Vagina (tissue), 2 donors: Measurements from ENCODE around the gene CAPNS1. TPM values are rescaled to one million over a fixed set of nuclear protein-coding genes. Genes with fewer than 3 reads are reported as not detected.

Source experiments
- DNase-seq, 2 donors: peaks; one replicate each; pipeline ENCODE4 v3.0.0-alpha.2; 2017; ENCODE audit errors: extremely low spot score in 2 of 2
- H3K27ac ChIP-seq: fragments of 200-600 bp; sonication (generic); one replicate; pipeline ENCODE4 v1.5.1; 2019
- H3K27me3 ChIP-seq: fragments of 200-600 bp; sonication (generic); one replicate; pipeline ENCODE4 v1.5.1; 2019
- H3K36me3 ChIP-seq, 2 donors: fragments of 200-600 bp; sonication (generic); one replicate each; pipeline ENCODE4 v1.5.1; 2017 to 2019
- H3K4me1 ChIP-seq: fragments of 200-600 bp; sonication (generic); one replicate; pipeline ENCODE4 v1.5.1; 2019
- H3K4me3 ChIP-seq, 2 donors: fragments of 200-600 bp; sonication (generic); 1 replicate in 1 of 2; 2 replicates in 1 of 2; pipeline ENCODE4 v1.5.1; 2016 to 2019
- H3K9me3 ChIP-seq: fragments of 200-600 bp; sonication (generic); one replicate; pipeline ENCODE4 v1.5.1; 2019
- POLR2A ChIP-seq, 2 donors: fragments of 450-650 bp; IDR thresholded peaks; one replicate each; pipeline ENCODE4 v1.6.1; 2017; ENCODE audit warnings: antibody characterized with exemption in 2 of 2, mild to moderate bottlenecking in 2 of 2, moderate library complexity in 2 of 2
- POLR2AphosphoS5 ChIP-seq, 2 donors: sonication (generic); formaldehyde crosslinking; IDR thresholded peaks; one replicate each; pipeline ENCODE4 v1.9.0; 2017; ENCODE audit warnings: antibody characterized with exemption in 2 of 2, mild to moderate bottlenecking in 2 of 2, low read depth in 1 of 2; ENCODE audit not compliant: insufficient read depth in 1 of 2
- intact Hi-C: fragments of 100-400 bp; cut with DNase I; formaldehyde crosslinking; loops from one replicate; pipeline ENCODE4 v1.15.1; 2023
- total RNA-seq: library from RNA; depleted of rRNA; stranded (reverse); fragments of >200 nt; gene quantifications from one replicate; pipeline ENCODE4 v1.2.3, GENCODE V29; 2016
- TF ChIP-seq, protein P1 (sequence below), 3 experiments: fragments of 450-650 bp in 2 of 3; fragments of 200-600 bp in 1 of 3; sonication (generic) in 1 of 3; IDR thresholded peaks; one replicate each; pipeline ENCODE4 v1.5.1; 2017 to 2019; ENCODE audit warnings: antibody characterized with exemption in 3 of 3, mild to moderate bottlenecking in 2 of 3, moderate library complexity in 2 of 3

Gene CAPNS1
- 181 TPM for total RNA-seq

DNA sequence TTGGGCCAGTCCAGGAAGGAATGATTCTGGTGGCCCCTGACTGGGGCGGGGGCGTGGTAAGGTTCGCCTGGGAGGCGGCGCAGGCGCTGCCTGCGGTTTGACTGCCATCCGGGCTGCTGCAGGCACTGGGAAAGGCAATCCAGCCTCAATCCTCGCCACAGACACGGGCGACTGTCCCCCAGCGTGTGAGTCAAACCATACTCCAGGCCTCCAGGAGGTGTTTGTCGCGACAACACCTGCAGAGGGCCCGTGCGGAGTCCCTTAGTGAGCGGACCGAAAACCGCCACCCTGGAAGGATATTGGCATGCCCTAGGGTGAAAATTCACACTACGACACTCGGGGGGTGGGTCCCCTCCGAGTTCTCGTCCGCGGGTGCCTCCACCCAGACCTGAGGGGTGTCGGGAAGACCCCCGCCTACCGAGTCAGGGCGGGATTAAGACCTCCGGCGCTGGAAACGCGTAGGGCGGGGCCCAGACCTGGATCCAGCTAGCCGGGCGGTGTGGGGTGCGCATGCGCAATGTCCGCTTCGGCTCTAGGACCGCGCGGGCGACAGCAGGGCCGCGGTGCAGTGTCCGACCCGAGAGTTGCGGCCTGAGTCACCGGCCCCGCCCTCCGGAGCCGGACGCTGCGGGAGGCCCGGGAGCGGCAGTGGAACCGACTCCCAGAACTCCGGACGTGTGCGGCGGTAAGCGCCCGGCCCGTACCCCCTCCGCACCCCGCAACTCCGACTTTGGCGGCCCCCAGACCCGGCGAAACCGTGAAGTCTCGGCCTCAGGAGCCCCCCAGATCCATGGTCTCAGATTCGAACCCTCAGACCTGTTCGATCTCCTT is at the start of gene CAPNS1:
Gene CAPNS1, plus strand, starts transcription at position 594 of the 831 bp plus-strand sequence. CDS start 946 bp downstream, outside the sequence.
- H3K27me3 ChIP-seq, result no peaks in the 10 kb centered on the region
- DNase-seq, result peak in 1 of 2 donors; percentile 94
- peaks cover 0 to 21% of the 10 kb centered on the region in 2 donors for H3K36me3 ChIP-seq
- peaks cover 34% of the 10 kb centered on the region for H3K4me1 ChIP-seq
- TF ChIP-seq POLR2A (IDR thresholded peaks at IDR 0.05), result peak; percentile 60 to 96
- TF ChIP-seq, protein P1, sequence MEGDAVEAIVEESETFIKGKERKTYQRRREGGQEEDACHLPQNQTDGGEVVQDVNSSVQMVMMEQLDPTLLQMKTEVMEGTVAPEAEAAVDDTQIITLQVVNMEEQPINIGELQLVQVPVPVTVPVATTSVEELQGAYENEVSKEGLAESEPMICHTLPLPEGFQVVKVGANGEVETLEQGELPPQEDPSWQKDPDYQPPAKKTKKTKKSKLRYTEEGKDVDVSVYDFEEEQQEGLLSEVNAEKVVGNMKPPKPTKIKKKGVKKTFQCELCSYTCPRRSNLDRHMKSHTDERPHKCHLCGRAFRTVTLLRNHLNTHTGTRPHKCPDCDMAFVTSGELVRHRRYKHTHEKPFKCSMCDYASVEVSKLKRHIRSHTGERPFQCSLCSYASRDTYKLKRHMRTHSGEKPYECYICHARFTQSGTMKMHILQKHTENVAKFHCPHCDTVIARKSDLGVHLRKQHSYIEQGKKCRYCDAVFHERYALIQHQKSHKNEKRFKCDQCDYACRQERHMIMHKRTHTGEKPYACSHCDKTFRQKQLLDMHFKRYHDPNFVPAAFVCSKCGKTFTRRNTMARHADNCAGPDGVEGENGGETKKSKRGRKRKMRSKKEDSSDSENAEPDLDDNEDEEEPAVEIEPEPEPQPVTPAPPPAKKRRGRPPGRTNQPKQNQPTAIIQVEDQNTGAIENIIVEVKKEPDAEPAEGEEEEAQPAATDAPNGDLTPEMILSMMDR (IDR thresholded peaks at IDR 0.05), result peak in 1 of 3 experiments; percentile 18
- peak; percentile 91 to 98 for TF ChIP-seq POLR2AphosphoS5 (IDR thresholded peaks at IDR 0.05; ENCODE audit: insufficient read depth in 1 of 2, low read depth in 1 of 2)
- intact Hi-C loops, result loop anchor here (10.0 kb wide), 1 partner anchor 1465 kb away; the partner anchor contains the start of genes SCGB2B2 and ZNF302
- H3K4me3 ChIP-seq, result peak within 1 kb of the TSS; percentile 82 to 88
- peak within 1 kb of the TSS; percentile 98 for H3K27ac ChIP-seq
- H3K9me3 ChIP-seq, result no peaks in the 10 kb centered on the region

DNA sequence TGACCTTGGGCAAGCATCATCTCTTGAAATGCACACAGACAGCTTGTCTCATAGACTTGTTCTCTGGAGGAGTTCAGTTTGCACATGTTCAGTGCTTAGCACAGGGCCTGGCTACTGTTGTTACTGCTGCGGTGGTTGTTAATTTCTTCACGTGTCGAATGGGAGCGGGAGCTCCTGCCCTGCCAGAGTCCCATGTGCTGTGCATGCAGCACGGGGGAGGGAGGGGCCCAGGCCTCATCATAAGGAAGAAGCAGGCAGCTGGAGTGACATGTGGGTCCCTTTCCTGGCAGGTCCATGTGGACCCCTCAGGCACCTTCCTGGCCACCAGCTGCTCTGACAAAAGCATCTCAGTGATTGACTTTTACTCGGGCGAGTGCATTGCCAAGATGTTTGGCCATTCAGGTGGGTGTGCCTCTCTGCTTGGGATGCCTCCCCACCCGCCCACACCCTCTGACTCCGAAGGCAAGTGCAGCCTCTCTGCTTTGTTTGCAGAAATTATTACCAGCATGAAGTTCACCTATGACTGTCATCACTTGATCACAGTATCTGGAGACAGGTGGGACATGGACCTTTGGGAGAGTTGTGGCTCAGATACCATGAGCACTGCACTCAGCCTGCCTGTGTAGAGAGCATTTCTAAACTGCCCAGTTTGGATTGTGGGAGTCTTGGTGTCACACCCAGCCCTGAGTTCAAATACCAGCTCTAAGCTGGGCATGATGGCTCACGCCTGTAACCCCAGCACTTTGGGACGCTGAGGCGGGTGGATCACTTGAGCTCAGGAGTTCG is 48.8 kb upstream of the CAPNS1 start:
- Histone ChIP-seq H3K4me3 (no peak overlapping the region), H3K27ac (no peak overlapping the region), H3K27me3 (no peaks in the 10 kb centered on the region), H3K36me3 (no peaks in the 10 kb centered on the region), H3K9me3 (no peaks in the 10 kb centered on the region), H3K4me1 (no peaks in the 10 kb centered on the region)
- no peak for DNase-seq
- TF ChIP-seq POLR2AphosphoS5 (IDR thresholded peaks at IDR 0.05; ENCODE audit: insufficient read depth in 1 of 2, low read depth in 1 of 2) (no peak), POLR2A (IDR thresholded peaks at IDR 0.05) (no peak)
- TF ChIP-seq, protein P1 (IDR thresholded peaks at IDR 0.05), result no peak
- intact Hi-C loops, result loop anchor here (10.0 kb wide), 1 partner anchor 726 kb away; no protein-coding TSS in a partner anchor

DNA sequence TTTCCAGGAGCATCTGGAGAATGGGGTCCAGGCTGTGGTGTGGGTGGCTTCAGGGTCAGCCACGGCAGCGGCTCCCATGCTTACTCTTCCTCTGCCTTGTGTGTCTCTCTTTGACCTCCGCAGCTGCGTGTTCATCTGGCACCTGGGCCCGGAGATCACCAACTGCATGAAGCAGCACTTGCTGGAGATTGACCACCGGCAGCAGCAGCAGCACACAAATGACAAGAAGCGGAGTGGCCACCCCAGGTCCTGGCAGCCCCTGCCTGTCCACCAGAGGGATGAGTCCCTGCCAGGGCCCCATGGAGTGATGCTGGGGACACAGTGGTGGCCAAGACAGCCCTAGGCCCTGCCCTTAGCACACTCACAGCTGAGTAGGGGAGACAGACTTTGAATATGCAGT is 47.3 kb upstream of the CAPNS1 start:
- TF ChIP-seq POLR2AphosphoS5 (IDR thresholded peaks at IDR 0.05; ENCODE audit: insufficient read depth in 1 of 2, low read depth in 1 of 2) (no peak), POLR2A (IDR thresholded peaks at IDR 0.05) (no peak)
- TF ChIP-seq, protein P1 (IDR thresholded peaks at IDR 0.05), result no peak
- H3K9me3 ChIP-seq, result no peaks in the 10 kb centered on the region
- no peak overlapping the region for H3K4me3 ChIP-seq
- DNase-seq, result no peak
- H3K27me3 ChIP-seq, result no peaks in the 10 kb centered on the region
- H3K27ac ChIP-seq, result no peak overlapping the region
- no peaks in the 10 kb centered on the region for H3K4me1 ChIP-seq
- intact Hi-C loops, result loop anchor here (10.0 kb wide), 1 partner anchor 728 kb away; no protein-coding TSS in a partner anchor
- no peaks in the 10 kb centered on the region for H3K36me3 ChIP-seq

DNA sequence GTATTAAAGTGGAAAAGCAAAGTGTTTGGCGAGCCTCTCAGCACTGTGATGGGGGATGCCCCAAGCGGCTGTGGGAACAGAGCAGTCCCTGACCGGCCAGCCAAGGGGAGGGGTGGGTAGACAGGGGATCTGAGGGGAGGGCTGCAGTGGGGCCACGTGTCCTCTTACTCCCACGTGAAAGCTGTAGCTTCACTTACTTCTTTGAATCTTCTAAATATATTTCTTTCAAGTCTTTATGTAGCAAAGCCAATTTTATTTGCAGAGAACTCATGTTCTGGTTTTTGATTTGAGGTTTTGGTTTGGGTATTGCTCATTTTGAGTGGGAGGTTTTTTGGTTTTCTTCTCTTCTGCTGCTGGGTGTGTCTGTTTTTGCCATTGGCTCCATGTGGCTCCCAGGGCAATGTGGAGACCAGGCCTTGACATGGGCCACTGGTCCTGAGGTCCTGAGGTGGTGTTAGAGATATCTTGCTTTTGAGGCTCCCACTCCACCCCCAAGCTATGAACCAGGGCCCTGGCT is 46.7 kb upstream of the CAPNS1 start:
- intact Hi-C loops, result loop anchor here (10.0 kb wide), 1 partner anchor 728 kb away; no protein-coding TSS in a partner anchor
- no peak overlapping the region for H3K4me3 ChIP-seq

DNA sequence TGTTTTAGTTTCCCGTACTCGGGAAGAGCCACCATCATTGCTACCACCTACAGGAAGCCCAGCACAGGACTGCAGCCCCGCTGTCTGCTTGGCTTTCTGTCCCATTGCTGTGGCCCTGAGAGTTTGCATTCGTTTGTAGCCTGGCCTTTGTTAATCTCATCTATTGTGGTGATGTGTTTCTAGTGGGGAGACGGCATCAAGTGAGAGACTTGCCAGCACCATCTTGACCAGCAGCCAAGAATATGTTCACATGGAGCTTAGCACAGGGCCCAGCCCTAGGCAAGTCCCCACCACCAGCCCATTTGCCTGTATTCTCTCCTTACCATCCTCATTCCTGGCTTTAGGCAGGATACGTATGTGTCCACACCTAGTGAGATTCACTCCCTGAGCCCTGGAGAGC is 46.2 kb upstream of the CAPNS1 start:
- Histone ChIP-seq H3K4me3 (no peak overlapping the region), H3K9me3 (no peaks in the 10 kb centered on the region), H3K27me3 (no peaks in the 10 kb centered on the region), H3K36me3 (no peaks in the 10 kb centered on the region), H3K4me1 (no peaks in the 10 kb centered on the region), H3K27ac (no peak overlapping the region)
- TF ChIP-seq, protein P1 (IDR thresholded peaks at IDR 0.05), result no peak
- TF ChIP-seq POLR2AphosphoS5 (IDR thresholded peaks at IDR 0.05; ENCODE audit: insufficient read depth in 1 of 2, low read depth in 1 of 2) (no peak), POLR2A (IDR thresholded peaks at IDR 0.05) (no peak)
- no peak for DNase-seq
- intact Hi-C loops, result loop anchor here (10.0 kb wide), 1 partner anchor 729 kb away; no protein-coding TSS in a partner anchor

More for the DNA sequence above, 46.7 kb upstream of the CAPNS1 start:
- H3K27me3 ChIP-seq, result no peaks in the 10 kb centered on the region
- H3K9me3 ChIP-seq, result no peaks in the 10 kb centered on the region
- H3K4me1 ChIP-seq, result no peaks in the 10 kb centered on the region
- no peaks in the 10 kb centered on the region for H3K36me3 ChIP-seq
- no peak overlapping the region for H3K27ac ChIP-seq
- no peak for DNase-seq
- TF ChIP-seq POLR2A (IDR thresholded peaks at IDR 0.05), result no peak
- no peak for TF ChIP-seq POLR2AphosphoS5 (IDR thresholded peaks at IDR 0.05; ENCODE audit: insufficient read depth in 1 of 2, low read depth in 1 of 2)
